HG02981 (cell line): ENCODE measurements around the gene MAPK10.
"Not testable (repeated sequence)": the region's sequence is repeated elsewhere in the genome, so short reads cannot be mapped to it uniquely, and the experiment has no call there.

Source experiments
- ATAC-seq: cut with Tn5 transposase; IDR thresholded peaks from one replicate; pipeline ENCODE4 v1.9.1; 2021; ENCODE audit warnings: mild to moderate bottlenecking, moderate library complexity; ENCODE audit not compliant: unreplicated experiment

MAPK10 gene

GRCh38 chr4:86344127-86344526 is 15.7 kb downstream of the MAPK10 start:
- no peak for ATAC-seq

GRCh38 chr4:86338989-86339388 is 20.9 kb downstream of the MAPK10 start:
- ATAC-seq = no peak

GRCh38 chr4:86338521-86338920 is 21.3 kb downstream of the MAPK10 start:
- no peak for ATAC-seq

DNA sequence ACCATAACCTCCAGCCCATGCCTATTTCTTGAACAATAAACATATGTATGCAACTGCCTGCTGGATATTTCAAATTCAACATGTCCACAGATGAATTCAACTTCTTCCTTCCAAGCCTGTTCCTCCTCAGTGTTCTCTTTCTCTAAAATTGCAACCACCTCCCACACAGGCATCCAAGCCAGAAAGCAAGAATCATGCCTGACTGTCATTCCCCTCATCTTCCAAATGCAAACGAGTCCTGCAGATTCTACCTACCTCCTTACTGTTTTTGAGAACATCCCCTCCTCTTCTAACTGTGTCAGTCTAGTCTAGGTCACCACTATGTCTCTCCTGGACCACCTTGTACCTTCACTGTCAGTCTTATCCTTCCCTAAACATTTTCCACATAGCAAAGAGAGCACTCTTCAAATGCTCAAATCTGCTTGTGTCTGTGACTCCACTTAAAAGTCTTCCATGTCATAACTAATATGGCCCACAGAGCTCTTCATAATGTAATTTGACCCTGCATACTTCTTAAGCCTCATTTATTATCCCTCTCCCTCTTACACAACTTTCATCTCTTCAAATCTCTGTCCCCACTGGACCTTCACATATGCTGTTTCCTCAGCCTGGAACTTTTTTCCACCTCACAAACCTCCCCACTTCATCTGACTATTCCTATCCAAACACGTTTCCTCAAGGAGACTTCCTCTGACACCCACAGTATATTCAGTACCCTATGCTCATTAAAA is 25.7 kb downstream of the MAPK10 start:
- no peak for ATAC-seq

DNA sequence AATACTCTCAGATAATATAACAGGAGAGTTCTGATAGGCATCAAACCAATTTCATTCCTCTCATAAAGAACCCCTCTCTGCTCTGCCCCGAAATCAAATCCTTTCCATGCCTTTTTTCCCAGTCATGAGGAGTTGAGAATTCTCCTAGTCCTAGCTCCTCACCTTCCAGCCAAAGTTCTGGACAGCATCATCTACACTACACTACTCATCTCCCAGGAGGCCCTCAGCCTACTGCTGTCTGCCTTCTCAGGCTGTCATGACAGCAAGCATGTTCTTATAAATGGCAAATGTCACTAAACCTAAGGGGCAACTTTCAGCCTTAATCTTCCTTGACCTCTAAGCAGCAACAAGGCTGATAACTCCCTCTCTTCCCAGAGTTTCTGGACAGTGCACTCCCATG is 26.6 kb downstream of the MAPK10 start:
- ATAC-seq = no peak

GRCh38 chr4:86330961-86331742 is 28.7 kb downstream of the MAPK10 start:
- no peak for ATAC-seq

DNA sequence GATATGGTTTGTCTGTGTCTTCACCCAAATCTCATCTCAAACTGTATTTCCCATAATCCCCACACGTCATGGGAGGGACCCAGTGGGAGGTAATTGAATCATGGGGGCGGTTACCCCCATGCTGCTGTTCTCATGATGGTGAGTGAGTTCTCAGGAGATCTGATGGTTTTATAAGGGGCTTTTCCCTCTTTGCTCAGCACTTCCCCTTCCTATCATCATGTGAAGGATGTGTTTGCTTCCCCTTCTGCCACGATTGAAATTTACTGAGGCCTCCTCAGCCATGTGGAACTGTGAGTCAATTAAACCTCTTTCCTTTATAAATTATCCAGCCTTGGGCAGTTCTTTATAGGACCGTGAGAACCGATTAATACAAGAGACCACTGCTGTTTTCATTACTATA is 29.4 kb downstream of the MAPK10 start:
- ATAC-seq = not testable (repeated sequence)

DNA sequence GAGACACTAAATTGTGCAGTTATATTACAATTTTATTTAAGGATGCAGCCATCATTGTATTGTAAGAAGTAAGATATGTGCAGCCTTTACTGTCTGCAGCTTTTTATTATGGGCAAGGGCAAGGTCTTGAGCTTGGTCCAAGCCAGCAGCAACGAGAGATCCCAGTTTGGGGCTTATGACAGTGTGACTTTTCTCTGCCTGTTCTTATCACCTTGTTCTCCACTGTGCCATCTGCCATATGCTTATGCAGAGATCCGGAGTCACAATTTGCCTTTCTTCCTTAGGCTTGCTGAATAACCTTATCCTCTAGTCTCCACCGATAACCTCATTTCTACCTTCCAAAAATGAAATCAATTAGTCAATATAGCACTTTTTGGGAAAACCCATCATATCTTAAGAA is 30.4 kb downstream of the MAPK10 start:
- no peak for ATAC-seq

GRCh38 chr4:86326400-86326799 is 33.5 kb downstream of the MAPK10 start:
- no peak for ATAC-seq

- ATAC-seq = no peak
Observed at GRCh38 chr4:86319390-86319789, 40.5 kb downstream of the MAPK10 start.

GRCh38 chr4:86315579-86315978 is 44.3 kb downstream of the MAPK10 start:
- ATAC-seq = no peak

- no peak for ATAC-seq
Observed at GRCh38 chr4:86313656-86314055, 46.2 kb downstream of the MAPK10 start.

DNA sequence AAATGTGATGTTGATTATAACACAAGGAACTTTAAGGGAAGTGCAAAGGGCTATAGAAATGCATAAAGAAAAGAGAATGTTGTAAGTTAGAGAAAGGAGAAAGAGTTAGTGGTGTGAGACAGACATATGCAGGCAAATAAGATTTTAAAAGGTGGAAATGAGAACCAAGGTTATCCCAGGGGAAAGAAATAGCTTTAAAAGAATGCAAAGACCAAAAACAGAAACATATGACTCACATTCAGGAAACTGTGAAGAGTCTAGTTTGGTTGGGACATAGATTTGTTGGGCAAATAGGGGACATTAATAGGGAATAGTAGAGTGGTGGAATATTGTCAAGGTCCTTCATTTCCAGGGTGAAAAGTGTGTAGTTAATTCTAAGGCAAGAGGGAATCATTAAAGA is 52.4 kb downstream of the MAPK10 start:
- no peak for ATAC-seq

- ATAC-seq = no peak
Observed at GRCh38 chr4:86306816-86307215, 53.0 kb downstream of the MAPK10 start.

DNA sequence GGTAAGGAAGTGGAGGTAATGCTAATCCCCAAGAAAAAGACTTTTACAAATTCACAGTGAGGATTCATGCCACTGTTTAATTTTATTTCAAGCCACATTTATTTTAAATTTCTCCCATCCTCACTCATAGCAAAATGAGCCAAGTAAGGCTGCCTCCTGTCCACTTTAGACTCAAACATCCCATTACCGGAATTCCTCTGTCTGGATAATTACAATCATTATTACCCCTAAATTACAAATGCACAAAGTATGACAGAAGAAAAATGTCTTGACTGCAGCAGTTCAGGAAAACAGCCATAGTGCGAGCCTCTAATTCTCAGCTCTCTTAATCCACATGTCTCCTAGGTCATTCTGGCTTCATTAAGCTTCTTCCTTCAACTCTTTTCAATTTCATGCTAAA is 57.0 kb downstream of the MAPK10 start:
- no peak for ATAC-seq

- no peak for ATAC-seq
Observed at GRCh38 chr4:86302251-86302650, 57.6 kb downstream of the MAPK10 start.

GRCh38 chr4:86300516-86300915 is 59.3 kb downstream of the MAPK10 start:
- no peak for ATAC-seq

GRCh38 chr4:86296865-86297264 is 63.0 kb downstream of the MAPK10 start:
- no peak for ATAC-seq

- no peak for ATAC-seq
Observed at GRCh38 chr4:86294883-86295282, 65.0 kb downstream of the MAPK10 start.

DNA sequence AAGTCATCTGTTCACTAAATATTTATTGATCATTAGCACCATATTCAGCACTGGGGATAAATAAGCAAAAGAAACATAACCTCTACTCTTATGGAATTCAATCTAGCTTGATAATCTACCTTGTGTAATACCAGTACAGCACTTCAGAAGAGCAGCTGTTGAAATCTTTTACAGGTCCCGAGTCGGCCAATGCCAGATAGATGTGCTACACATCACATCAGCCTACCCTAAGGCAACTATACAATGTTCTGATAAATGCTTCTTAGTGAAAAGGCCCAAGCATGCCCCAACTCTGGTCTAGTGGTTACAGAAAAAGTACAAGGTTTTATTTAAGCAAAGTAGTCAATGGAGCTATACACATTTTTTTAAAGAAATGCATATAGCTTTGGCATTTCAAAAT is 68.7 kb downstream of the MAPK10 start:
- ATAC-seq = no peak

DNA sequence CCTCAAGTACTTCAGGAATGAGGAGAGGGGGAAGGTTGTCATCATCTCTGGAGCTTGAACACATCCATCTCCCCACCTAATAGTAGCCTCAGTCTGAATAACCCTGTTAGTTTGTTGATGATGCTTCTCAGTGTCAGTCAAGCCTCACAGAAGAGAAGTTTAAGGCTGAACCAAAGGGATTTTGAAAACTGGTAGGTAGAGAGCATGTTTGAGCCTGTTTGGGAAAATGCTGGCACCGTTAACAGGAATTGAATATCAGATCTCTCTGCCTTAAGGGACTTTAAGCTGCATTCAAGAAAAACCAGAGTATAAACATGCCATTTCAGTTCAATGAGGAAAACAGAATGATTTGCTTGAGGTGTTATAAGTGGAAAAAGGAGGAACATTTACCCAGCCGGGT is 73.1 kb downstream of the MAPK10 start:
- ATAC-seq = no peak

DNA sequence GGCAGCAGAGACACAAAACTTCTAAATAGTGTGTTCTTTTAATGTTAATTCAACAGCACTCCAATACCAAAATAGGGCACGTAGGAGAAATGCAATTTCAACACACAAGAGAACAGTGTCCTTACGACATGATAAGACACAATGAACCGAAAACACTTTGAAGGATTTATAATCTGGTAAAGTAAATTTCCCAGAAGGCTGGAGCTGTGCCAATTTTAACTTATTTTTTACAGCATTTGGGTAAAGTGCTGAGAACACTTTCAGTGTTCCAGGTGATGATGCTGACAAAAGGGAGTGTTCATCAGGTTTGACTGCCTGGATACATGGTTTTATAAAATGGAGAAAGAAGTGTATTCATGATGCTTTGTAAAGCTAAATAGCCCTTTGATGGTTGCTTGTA is 76.5 kb downstream of the MAPK10 start:
- ATAC-seq = no peak
